SK-N-SH (cell line): ENCODE measurements around the gene FGF9. TPM values are rescaled to one million over a fixed set of nuclear protein-coding genes. Genes with fewer than 3 reads are reported as not detected.

ENCODE experiments used
- CTCF ChIA-PET: fragments of 300-600, 350-600 bp; formaldehyde crosslinking; extraction: SDS; loops from one replicate; lab custom pipeline; 2021; lab: Yijun Ruan, JAX
- POLR2A ChIA-PET: fragments of 350-600 bp; sonication (Branson Sonifier 250); formaldehyde crosslinking; extraction: SDS; loops from one replicate; lab custom pipeline; 2020; ENCODE audit warnings: antibody characterized with exemption, inconsistent platforms; lab: Yijun Ruan, JAX
- DNase-seq: peaks from one replicate; pipeline ENCODE4 v3.0.0; 2012
- H2AFZ ChIP-seq: fragments of 200-600 bp; sonication (generic); 2 replicates; pipeline ENCODE4 v1.8.1; 2016; ENCODE audit warnings: antibody characterized with exemption, mild to moderate bottlenecking, low read depth
- H3F3A ChIP-seq: fragments of 200-600 bp; sonication (generic); replicated peaks from 2 replicates; pipeline ENCODE3; 2016; ENCODE audit warnings: antibody characterized with exemption, mild to moderate bottlenecking; ENCODE audit not compliant: insufficient read depth
- H3K27ac ChIP-seq, 2 experiments: fragments of 200-500 bp in 1 of 2; fragments of 200-600 bp in 1 of 2; sonication (Bioruptor generic) in 1 of 2; sonication (generic), shearing (Covaris generic) in 1 of 2; 2 replicates each; pipeline versions ENCODE4 v1.5.1 to v1.6.1; 2014 to 2016; ENCODE audit warnings: low read depth in 2 of 2, inconsistent platforms in 1 of 2, low read length in 1 of 2, mild to moderate bottlenecking in 1 of 2, mixed read lengths in 1 of 2
- H3K27me3 ChIP-seq: fragments of 200-600 bp; sonication (generic), shearing (Covaris generic); 2 replicates; pipeline ENCODE4 v1.6.1; 2016; ENCODE audit warnings: mixed run types; ENCODE audit not compliant: insufficient read depth
- H3K36me3 ChIP-seq, 2 experiments: fragments of 200-500 bp in 1 of 2; fragments of 200-600 bp in 1 of 2; sonication (Bioruptor generic) in 1 of 2; sonication (generic) in 1 of 2; replicated peaks in 1 of 2; 2 replicates each; pipeline versions ENCODE3 to v1.5.1; 2014 to 2016; ENCODE audit warnings: low read length in 1 of 2, mild to moderate bottlenecking in 1 of 2; ENCODE audit not compliant: insufficient read depth in 2 of 2, control insufficient read depth in 1 of 2
- H3K4me1 ChIP-seq, 2 experiments: fragments of 200-500 bp in 1 of 2; fragments of 200-600 bp in 1 of 2; sonication (Bioruptor generic) in 1 of 2; sonication (generic), shearing (Covaris generic) in 1 of 2; 2 replicates each; pipeline versions ENCODE4 v1.5.1 to v1.6.1; 2014 to 2016; ENCODE audit warnings: low read depth in 1 of 2, low read length in 1 of 2, mixed run types in 1 of 2; ENCODE audit not compliant: insufficient read depth in 2 of 2, control insufficient read depth in 1 of 2
- H3K4me2 ChIP-seq: fragments of 200-600 bp; sonication (generic), shearing (Covaris generic); 2 replicates; pipeline ENCODE4 v1.6.1; 2017; ENCODE audit warnings: mixed run types
- H3K4me3 ChIP-seq, 2 experiments: fragments of 200-500 bp in 1 of 2; fragments of 200-600 bp in 1 of 2; sonication (Bioruptor generic) in 1 of 2; sonication (generic), shearing (Covaris generic) in 1 of 2; 2 replicates each; pipeline versions ENCODE4 v1.5.1 to v1.8.1; 2014 to 2016; ENCODE audit warnings: low read depth in 2 of 2, inconsistent platforms in 1 of 2, low read length in 1 of 2, mild to moderate bottlenecking in 1 of 2, mixed read lengths in 1 of 2, moderate library complexity in 1 of 2
- H3K79me2 ChIP-seq: fragments of 200-600 bp; sonication (generic); 2 replicates; pipeline ENCODE4 v1.8.1; 2017; ENCODE audit warnings: mild to moderate bottlenecking; ENCODE audit not compliant: insufficient read depth
- H3K9ac ChIP-seq: fragments of 200-600 bp; sonication (generic); 2 replicates; pipeline ENCODE4 v1.6.1; 2017; ENCODE audit warnings: mixed run types
- H3K9me2 ChIP-seq: fragments of 200-600 bp; sonication (generic); 2 replicates; pipeline ENCODE4 v1.6.1; 2017; ENCODE audit warnings: mixed run types
- H3K9me3 ChIP-seq: fragments of 200-600 bp; sonication (generic); 2 replicates; pipeline ENCODE4 v1.6.1; 2017; ENCODE audit warnings: mixed run types, mild to moderate bottlenecking, moderate library complexity
- H4K20me1 ChIP-seq: fragments of 200-600 bp; sonication (generic); 2 replicates; pipeline ENCODE4 v1.6.1; 2017; ENCODE audit warnings: mild to moderate bottlenecking, mixed run types; ENCODE audit not compliant: insufficient read depth
- CHD2 ChIP-seq: fragments of 150-350 bp; IDR thresholded peaks from 2 replicates; pipeline ENCODE4 v1.6.1; 2018; ENCODE audit warnings: low read length; ENCODE audit not compliant: partially characterized antibody
- EZH2phosphoT487 ChIP-seq: fragments of 200-600 bp; sonication (generic); IDR thresholded peaks from 2 replicates; pipeline ENCODE4 v1.6.1; 2017; ENCODE audit warnings: low read depth, mixed run types, mild to moderate bottlenecking, antibody characterized with exemption, moderate library complexity, borderline replicate concordance
- FOXM1 ChIP-seq: IDR thresholded peaks from 2 replicates; pipeline ENCODE4 v1.4.0; 2012; ENCODE audit warnings: low read depth, mild to moderate bottlenecking
- GATA2 ChIP-seq: sonication (generic); formaldehyde crosslinking; IDR thresholded peaks from 2 replicates; pipeline ENCODE4 v1.5.0; 2020; ENCODE audit warnings: mild to moderate bottlenecking, missing genetic modification reagents
- JUND ChIP-seq: IDR thresholded peaks from 2 replicates; pipeline ENCODE4 v1.4.0; 2012
- MEF2A ChIP-seq: IDR thresholded peaks from 2 replicates; pipeline ENCODE4 v1.4.0; 2012; ENCODE audit warnings: low read depth, borderline replicate concordance
- MXI1 ChIP-seq: IDR thresholded peaks from 2 replicates; pipeline ENCODE4 v1.6.1; 2012; ENCODE audit warnings: mild to moderate bottlenecking, low read depth, low read length, improper control_type of control experiment
- NRF1 ChIP-seq: IDR thresholded peaks from 2 replicates; pipeline ENCODE4 v1.6.1; 2012; ENCODE audit warnings: low read depth, mild to moderate bottlenecking, low read length
- POLR2AphosphoS5 ChIP-seq: IDR thresholded peaks from 2 replicates; pipeline ENCODE4 v1.6.1; 2012; ENCODE audit warnings: low read depth, low read length
- RAD21 ChIP-seq: IDR thresholded peaks from 2 replicates; pipeline ENCODE4 v1.6.1; 2012; ENCODE audit warnings: mild to moderate bottlenecking, low read length
- RCOR1 ChIP-seq: fragments of 150-350 bp; IDR thresholded peaks from 2 replicates; pipeline ENCODE4 v1.6.1; 2017; ENCODE audit warnings: antibody characterized with exemption, low read length
- TCF12 ChIP-seq: IDR thresholded peaks from 2 replicates; pipeline ENCODE4 v1.4.0; 2012
- YY1 ChIP-seq: IDR thresholded peaks from 2 replicates; pipeline ENCODE4 v1.4.0; 2012; ENCODE audit warnings: low read depth, mild to moderate bottlenecking
- WGBS: methylation state at CpG from one replicate; pipeline ENCODE4 v1.1.6; 2017; ENCODE audit warnings: low lambda C conversion rate; 5-methylcytosine and 5-hydroxymethylcytosine counted together
- polyA plus RNA-seq, 3 experiments: library from polyadenylated mRNA; depleted of rRNA; stranded (reverse); fragments of >200 nt; gene quantifications; 2 replicates each; pipeline ENCODE4 v1.2.3, GENCODE V29; 2012
- TF ChIP-seq, protein P1 (sequence below): IDR thresholded peaks from 2 replicates; pipeline ENCODE4 v1.4.0; 2012; ENCODE audit warnings: low read depth, borderline replicate concordance
- TF ChIP-seq, protein P2 (sequence below): IDR thresholded peaks from 2 replicates; pipeline ENCODE4; 2012
- TF ChIP-seq, protein P3 (sequence below): fragments of 200-600 bp; sonication (generic); IDR thresholded peaks from 2 replicates; pipeline ENCODE4 v1.6.1; 2017; ENCODE audit warnings: antibody characterized with exemption, mild to moderate bottlenecking, moderate library complexity

FGF9 gene
- polyA plus RNA-seq, 1 of the 3 experiments (the other 2 are of a cell fraction), result not detected

DNA sequence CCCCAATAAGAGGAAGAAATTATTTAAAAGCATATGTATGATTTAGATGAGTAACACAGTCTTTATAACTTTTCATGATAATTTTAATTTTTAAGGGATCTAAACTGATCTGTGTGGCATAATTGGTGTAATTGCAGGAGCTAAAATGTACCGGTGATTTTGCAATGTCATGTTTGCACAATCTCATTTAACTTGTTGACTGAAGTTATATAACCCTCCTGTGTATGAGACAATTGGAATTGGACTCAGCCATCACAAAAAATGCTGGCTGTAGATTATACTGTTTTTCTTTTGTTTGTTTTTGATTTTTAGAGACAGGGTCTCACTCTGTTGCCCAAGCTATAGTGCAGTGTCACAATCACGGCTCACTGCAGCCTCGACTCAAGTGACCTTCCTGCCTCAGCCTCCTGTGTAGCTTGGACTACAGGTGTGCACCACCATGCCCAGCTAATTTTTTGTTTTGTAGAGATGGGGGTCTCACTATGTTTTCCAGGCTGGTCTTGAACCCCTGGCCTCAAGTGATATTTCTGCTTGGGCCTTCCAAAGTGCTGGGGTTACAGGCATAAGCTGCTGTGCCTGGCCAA is 26.1 kb downstream of the FGF9 start (continued):
- TF ChIP-seq JUND (no peak), FOXM1 (no peak), EZH2phosphoT487 (no peak), POLR2AphosphoS5 (no peak), MEF2A (no peak)
- TF ChIP-seq, protein P1, sequence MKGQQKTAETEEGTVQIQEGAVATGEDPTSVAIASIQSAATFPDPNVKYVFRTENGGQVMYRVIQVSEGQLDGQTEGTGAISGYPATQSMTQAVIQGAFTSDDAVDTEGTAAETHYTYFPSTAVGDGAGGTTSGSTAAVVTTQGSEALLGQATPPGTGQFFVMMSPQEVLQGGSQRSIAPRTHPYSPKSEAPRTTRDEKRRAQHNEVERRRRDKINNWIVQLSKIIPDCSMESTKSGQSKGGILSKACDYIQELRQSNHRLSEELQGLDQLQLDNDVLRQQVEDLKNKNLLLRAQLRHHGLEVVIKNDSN, result no peak

DNA sequence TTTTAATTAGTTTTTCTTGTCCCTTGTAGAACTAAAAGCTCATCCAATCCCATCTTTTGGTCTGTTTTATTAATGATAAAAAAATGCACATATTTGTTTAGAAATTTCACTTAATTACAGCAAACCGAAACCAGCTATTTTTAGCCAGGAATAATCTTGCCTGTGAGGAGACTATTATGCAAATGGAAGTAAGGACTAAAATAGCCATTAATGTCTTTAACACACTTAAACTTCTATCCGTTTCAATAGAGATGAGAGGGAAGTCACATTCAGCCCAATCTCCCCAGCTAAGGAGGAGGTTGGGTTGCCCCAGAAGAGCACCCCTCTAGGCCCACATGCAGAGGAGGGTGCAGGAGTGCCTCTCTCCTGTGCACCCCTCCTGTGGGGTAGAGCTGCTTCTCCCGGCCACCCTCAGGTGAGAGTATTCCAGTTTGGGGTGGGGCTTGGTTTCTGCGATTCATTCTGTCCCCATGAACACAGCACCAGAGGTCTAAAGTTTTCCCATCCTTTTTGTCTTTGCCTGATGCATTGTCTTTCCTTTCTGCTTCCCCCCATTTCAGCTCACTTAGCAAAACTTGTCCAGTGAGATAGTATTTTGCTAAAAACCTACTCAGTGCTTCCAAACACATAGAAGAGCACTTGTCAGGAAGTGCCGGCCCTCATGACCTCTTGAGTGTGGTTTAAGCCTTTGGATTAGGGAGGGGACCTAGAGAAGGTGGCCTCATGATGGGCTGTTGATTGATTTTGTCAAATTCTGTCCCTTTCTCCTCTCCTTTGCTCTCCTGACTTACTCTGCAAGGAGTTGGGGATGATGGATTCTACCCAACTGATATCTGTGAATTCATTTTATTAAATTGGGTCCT is 28.2 kb downstream of the FGF9 start:
- Histone ChIP-seq H3K79me2 (no peaks in the 10 kb centered on the region), H3K9me3 (no peaks in the 10 kb centered on the region), H3F3A (no peaks in the 10 kb centered on the region), H3K4me2 (no peak overlapping the region), H3K27me3 (peaks cover 24% of the 10 kb centered on the region; the same call in 1 of the 2 replicates), H2AFZ (no peak overlapping the region), H3K4me3 (no peak overlapping the region), H4K20me1 (no peaks in the 10 kb centered on the region), H3K36me3 (no peaks in the 10 kb centered on the region), H3K27ac (no peak overlapping the region), H3K9me2 (no peaks in the 10 kb centered on the region), H3K4me1 (no peaks in the 10 kb centered on the region), H3K9ac (no peak overlapping the region)
- DNase-seq, result no peak
- CTCF ChIA-PET, result no interaction called here
- WGBS, result 4% methylated on average over 5 of the region's 5 CpGs
- TF ChIP-seq GATA2 (CRISPR knock-in tag), result no peak
- no peak for TF ChIP-seq TCF12
- no peak for TF ChIP-seq RAD21
- TF ChIP-seq MXI1, result no peak
- no peak for TF ChIP-seq JUND
- TF ChIP-seq, protein P2, sequence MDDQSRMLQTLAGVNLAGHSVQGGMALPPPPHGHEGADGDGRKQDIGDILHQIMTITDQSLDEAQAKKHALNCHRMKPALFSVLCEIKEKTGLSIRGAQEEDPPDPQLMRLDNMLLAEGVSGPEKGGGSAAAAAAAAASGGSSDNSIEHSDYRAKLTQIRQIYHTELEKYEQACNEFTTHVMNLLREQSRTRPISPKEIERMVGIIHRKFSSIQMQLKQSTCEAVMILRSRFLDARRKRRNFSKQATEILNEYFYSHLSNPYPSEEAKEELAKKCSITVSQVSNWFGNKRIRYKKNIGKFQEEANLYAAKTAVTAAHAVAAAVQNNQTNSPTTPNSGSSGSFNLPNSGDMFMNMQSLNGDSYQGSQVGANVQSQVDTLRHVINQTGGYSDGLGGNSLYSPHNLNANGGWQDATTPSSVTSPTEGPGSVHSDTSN, result no peak
- TF ChIP-seq NRF1, result no peak
- TF ChIP-seq YY1, result no peak
- TF ChIP-seq CHD2, result no peak
- TF ChIP-seq, protein P3, sequence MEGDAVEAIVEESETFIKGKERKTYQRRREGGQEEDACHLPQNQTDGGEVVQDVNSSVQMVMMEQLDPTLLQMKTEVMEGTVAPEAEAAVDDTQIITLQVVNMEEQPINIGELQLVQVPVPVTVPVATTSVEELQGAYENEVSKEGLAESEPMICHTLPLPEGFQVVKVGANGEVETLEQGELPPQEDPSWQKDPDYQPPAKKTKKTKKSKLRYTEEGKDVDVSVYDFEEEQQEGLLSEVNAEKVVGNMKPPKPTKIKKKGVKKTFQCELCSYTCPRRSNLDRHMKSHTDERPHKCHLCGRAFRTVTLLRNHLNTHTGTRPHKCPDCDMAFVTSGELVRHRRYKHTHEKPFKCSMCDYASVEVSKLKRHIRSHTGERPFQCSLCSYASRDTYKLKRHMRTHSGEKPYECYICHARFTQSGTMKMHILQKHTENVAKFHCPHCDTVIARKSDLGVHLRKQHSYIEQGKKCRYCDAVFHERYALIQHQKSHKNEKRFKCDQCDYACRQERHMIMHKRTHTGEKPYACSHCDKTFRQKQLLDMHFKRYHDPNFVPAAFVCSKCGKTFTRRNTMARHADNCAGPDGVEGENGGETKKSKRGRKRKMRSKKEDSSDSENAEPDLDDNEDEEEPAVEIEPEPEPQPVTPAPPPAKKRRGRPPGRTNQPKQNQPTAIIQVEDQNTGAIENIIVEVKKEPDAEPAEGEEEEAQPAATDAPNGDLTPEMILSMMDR, result no peak
- no peak for TF ChIP-seq RCOR1
- TF ChIP-seq POLR2AphosphoS5, result no peak
- POLR2A ChIA-PET, result no interaction called here
